GM12873 (cell line): ENCODE measurements around the gene GPR176.

Experiments used
- CTCF ChIP-seq: IDR thresholded peaks from 2 replicates; pipeline ENCODE4 v1.5.1; 2012; ENCODE audit warnings: low read depth, mild to moderate bottlenecking, moderate library complexity, low read length, control low read depth; ENCODE audit not compliant: insufficient read depth; ENCODE audit errors: missing control alignments

The GPR176 gene

GRCh38 chr15:39959411-39959810, 39.3 kb upstream of the GPR176 start:
- TF ChIP-seq CTCF = no peak

- no peak for TF ChIP-seq CTCF
Measured at GRCh38 chr15:39957481-39957880, 37.4 kb upstream of the GPR176 start.

GRCh38 chr15:39953521-39953920, 33.5 kb upstream of the GPR176 start:
- no peak for TF ChIP-seq CTCF

- TF ChIP-seq CTCF = no peak
Measured at GRCh38 chr15:39951561-39951960, 31.5 kb upstream of the GPR176 start.

GRCh38 chr15:39948817-39949216, 28.8 kb upstream of the GPR176 start:
- TF ChIP-seq CTCF = no peak

- no peak for TF ChIP-seq CTCF
Measured at GRCh38 chr15:39947401-39948197, 27.5 kb upstream of the GPR176 start.

- TF ChIP-seq CTCF = no peak
Measured at GRCh38 chr15:39946862-39947261, 26.8 kb upstream of the GPR176 start.
